ENCODE results near the gene STPG2.

- TF ChIP-seq CTCF (IDR thresholded peaks at IDR 0.05; ENCODE audit: low read depth, low read length) (no peak), EZH2phosphoT487 (IDR thresholded peaks at IDR 0.05; ENCODE audit: low read depth) (no peak)
Measured at GRCh38 chr4:97585274-97585673, 558.0 kb downstream of the STPG2 start.

Data from OCI-LY3 (cell line).